ENCODE results near the gene LY86.

DNA sequence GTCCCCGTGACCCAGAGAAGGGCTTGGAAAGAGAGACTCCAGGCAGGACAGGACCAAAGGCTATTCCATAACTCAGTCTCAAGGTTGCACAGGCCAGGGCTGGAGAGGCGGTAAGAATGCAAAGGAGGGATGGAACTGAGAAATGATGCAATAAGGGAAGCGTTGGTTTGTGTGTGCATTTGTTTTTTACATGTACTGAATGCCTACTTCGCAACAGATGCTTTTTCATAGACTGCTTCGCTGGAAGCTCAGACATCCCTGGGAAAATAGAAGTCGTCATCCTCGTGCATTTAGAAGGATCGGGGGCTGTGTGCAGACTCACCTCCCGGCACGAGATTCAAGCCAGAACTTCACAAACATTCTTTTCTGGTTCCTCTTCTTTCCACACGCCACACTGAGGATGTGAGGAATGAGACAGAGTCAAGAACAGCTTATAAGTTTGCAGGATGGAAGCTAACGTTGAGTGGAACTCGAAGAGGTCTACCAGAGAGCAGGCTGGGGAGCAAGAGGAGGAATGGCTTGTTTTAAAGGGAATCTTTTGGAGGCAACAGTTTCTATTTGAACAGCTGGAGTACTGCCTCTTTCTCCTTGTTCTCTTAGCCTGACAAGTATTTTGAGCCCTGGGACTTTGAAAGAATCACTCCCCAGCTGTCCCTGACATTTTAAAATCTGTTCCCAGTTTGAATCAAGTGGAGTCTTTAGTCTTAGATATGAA, 19.3 kb upstream of the LY86 start:
- TF ChIP-seq CTCF (IDR thresholded peaks at IDR 0.05), result no peak
- TF ChIP-seq POLR2AphosphoS5 (IDR thresholded peaks at IDR 0.05), result no peak
- TF ChIP-seq POLR2A (IDR thresholded peaks at IDR 0.05; ENCODE audit: low read depth), result no peak
